DMS 273 treated with DMSO at 0.1 percent for 48 hours (cell line): ENCODE data around the gene ZNF100.
"Not testable (repeated sequence)": the region's sequence is repeated elsewhere in the genome, so short reads cannot be mapped to it uniquely, and the experiment has no call there.

Source experiments
- DNase-seq: peaks from one replicate; lab custom pipeline; 2025; lab: John Stamatoyannopoulos, UW

The ZNF100 gene

GRCh38 chr19:21704320-21704719 is 63.1 kb downstream of the ZNF100 start:
- no peak for DNase-seq

GRCh38 chr19:21699197-21699596 is 68.2 kb downstream of the ZNF100 start:
- no peak for DNase-seq

GRCh38 chr19:21698215-21698614 is 69.2 kb downstream of the ZNF100 start:
- DNase-seq: no peak

- DNase-seq: no peak
Observed at GRCh38 chr19:21697698-21698097, 69.7 kb downstream of the ZNF100 start.

- DNase-seq: no peak
Observed at GRCh38 chr19:21694171-21694906, 73.0 kb downstream of the ZNF100 start.

- no peak for DNase-seq
Observed at GRCh38 chr19:21693399-21693798, 74.0 kb downstream of the ZNF100 start.

- no peak for DNase-seq
Observed at GRCh38 chr19:21691661-21692060, 75.7 kb downstream of the ZNF100 start.

- no peak for DNase-seq
Observed at GRCh38 chr19:21688464-21688863, 78.9 kb downstream of the ZNF100 start.

- no peak for DNase-seq
Observed at GRCh38 chr19:21680671-21681070, 86.7 kb downstream of the ZNF100 start.

- DNase-seq: no peak
Observed at GRCh38 chr19:21680026-21680425, 87.4 kb downstream of the ZNF100 start.

GRCh38 chr19:21677696-21678418 is 89.5 kb downstream of the ZNF100 start:
- DNase-seq: no peak

- no peak for DNase-seq
Observed at GRCh38 chr19:21674454-21674853, 92.9 kb downstream of the ZNF100 start.

GRCh38 chr19:21673479-21673878 is 93.9 kb downstream of the ZNF100 start:
- not testable (repeated sequence) for DNase-seq
